Measurements from ENCODE around the gene PRKCQ.

DNA sequence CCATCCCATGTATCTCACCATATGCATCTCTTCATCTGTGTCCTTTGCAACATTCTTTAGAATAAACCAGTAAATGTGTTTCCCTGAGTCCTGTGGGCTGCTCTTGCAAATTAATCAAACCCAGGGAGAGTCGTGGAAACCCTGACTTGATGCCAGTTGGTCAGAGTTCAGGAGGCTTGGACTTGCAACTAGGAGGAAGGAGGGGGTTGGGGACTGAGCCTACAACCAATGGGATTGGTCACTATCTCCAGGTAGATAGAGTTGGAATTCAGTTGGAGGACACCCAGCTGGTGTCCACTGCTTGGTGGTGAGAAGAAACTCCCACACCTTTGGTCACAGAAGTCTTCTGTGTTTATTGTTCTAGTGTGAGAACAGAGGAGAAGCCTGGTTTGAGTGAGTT is 38.3 kb upstream of the PRKCQ start:
- TF ChIP-seq, protein P1, sequence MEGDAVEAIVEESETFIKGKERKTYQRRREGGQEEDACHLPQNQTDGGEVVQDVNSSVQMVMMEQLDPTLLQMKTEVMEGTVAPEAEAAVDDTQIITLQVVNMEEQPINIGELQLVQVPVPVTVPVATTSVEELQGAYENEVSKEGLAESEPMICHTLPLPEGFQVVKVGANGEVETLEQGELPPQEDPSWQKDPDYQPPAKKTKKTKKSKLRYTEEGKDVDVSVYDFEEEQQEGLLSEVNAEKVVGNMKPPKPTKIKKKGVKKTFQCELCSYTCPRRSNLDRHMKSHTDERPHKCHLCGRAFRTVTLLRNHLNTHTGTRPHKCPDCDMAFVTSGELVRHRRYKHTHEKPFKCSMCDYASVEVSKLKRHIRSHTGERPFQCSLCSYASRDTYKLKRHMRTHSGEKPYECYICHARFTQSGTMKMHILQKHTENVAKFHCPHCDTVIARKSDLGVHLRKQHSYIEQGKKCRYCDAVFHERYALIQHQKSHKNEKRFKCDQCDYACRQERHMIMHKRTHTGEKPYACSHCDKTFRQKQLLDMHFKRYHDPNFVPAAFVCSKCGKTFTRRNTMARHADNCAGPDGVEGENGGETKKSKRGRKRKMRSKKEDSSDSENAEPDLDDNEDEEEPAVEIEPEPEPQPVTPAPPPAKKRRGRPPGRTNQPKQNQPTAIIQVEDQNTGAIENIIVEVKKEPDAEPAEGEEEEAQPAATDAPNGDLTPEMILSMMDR (IDR thresholded peaks at IDR 0.05) = no peak
- TF ChIP-seq POLR2A (IDR thresholded peaks at IDR 0.05) = no peak

Measured in Peyer's patch (tissue), 4 donors.